HG03097 (cell line): ENCODE measurements around the gene SIGLEC11.
"Not testable (repeated sequence)": the region's sequence is repeated elsewhere in the genome, so short reads cannot be mapped to it uniquely, and the experiment has no call there.

Experiments used
- ATAC-seq: cut with Tn5 transposase; IDR thresholded peaks from one replicate; pipeline ENCODE4 v1.9.1; 2021; ENCODE audit not compliant: unreplicated experiment, low FRiP score

The SIGLEC11 gene

DNA sequence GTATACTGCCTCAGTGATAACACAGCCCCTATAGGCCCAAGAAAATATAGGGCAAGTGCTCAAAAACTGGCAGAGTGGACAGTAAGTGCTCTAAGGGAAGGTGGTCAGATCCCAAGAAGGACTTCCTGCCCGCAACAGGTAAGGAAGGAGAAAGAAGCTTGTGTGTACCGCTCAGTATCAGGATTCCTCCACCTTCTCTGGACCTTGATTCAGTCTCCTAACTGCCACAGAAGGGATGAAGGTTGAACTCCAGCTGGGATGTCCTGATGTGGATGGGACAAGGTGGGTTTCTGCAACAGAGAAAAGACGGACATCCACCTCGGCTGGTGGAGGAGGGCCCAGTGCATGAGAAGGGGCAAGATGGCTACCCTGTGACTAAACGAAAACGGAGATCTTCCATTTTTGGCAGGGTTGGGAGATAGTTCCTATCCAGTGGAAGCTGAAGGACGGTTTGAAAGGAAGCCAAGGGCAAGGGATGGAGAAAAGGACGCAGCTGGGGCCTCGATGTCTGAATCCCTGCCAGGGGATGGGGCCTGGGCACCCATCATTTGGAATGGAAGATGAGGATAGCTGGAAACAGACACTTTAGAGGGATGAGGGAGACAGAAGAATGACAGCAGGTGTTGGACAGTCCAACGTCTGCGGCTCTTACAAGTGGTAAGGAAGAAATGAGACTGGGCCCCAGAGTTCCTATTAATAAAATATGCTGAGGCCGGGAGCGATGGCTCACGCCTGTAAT lies 33.3 kb downstream of the SIGLEC11 start:
- no peak for ATAC-seq

DNA sequence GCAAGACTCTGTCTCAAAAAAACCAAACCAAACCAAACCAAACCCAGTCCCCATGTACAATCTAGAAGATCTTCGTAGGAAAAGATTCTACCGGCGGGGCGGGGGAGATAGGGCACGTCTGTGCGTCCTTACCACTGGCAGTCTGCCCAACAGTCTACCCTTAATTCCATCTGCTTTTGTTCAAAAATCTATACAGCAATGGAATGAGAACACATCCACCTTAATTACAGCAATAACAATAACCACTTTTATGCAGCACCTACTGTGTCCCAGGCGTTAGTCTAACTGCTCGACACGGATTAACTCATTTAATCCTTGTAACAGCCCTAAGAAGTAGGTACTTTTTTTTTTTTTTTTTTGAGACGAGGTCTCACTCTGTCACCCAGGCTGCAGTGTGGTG lies 34.5 kb downstream of the SIGLEC11 start:
- ATAC-seq, result no peak

DNA sequence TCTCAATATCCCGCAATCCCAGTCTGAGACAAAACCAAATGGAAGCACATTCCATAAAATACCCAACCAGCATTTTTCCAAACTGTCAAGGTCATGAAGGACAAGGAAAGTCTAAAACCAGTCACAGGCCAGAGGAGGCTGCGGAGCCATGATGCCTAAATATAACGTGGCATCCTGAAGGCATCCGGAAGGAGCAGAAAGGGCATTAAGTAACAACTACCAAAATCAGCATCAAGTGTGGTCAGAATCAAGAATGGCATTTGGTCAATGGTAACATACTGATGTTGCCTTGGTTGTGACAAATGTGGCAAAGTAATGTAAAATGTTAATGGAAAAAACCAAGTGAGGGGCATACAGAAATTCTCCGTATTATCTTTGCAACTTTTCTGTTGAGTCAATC lies 35.5 kb downstream of the SIGLEC11 start:
- ATAC-seq, result no peak

DNA sequence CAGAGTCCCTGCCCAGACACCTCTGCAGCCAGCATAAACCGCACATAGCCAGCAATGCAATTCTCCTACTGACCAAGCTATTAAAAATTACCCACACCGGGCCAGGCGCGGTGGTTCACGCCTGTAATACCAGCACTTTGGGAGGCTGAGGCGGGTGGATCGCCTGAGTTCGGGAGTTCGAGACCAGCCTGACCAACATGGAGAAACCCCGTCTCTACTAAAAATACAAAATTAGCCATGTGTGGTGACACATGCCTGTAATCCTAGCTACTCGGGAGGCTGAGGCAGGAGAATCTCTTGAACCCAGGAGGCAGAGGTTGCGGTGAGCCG lies 36.1 kb downstream of the SIGLEC11 start:
- ATAC-seq, result not testable (repeated sequence)

DNA sequence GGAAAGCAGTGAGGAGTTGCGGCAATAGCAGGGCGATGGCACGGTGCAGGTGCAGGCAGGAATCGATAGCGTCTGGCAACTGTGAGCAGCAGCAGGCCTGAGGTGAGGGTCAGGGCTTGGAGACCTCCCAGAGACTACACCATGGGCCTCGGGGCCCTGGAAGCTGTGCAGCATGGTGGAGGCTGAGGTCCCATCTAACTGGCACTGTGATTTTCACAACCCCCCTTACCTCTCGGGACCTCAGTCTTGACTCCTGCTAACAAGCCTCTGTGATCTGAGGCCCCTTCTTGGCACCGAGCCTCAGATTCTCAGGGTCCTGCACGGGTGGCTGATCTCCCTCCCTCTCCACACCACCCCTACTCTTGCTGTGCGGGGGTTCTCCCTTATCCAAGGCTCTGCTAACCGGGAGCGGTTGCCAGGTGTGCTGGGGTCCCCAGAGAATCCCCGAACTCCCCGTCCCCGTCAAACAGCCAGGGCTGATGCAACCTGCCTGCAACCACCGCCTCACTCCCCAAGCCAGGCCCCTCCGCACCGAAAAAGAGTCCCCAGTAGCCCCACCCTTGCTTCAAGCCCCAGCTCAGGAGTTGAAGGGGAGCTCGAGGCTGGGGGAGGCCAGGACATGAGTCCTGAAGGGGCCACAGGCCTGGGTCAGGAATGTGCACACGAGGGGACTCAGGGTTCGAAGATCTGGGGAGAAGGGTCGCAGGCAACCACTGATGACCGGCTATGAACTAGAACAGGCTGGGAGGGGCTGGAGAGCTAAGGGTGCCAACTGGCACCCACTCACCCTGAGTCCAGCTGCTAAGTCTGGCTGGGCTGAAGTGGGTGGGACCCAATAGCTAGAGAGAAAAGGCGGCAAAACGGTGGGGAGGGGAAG lies 36.7 kb downstream of the SIGLEC11 start:
- no peak for ATAC-seq

DNA sequence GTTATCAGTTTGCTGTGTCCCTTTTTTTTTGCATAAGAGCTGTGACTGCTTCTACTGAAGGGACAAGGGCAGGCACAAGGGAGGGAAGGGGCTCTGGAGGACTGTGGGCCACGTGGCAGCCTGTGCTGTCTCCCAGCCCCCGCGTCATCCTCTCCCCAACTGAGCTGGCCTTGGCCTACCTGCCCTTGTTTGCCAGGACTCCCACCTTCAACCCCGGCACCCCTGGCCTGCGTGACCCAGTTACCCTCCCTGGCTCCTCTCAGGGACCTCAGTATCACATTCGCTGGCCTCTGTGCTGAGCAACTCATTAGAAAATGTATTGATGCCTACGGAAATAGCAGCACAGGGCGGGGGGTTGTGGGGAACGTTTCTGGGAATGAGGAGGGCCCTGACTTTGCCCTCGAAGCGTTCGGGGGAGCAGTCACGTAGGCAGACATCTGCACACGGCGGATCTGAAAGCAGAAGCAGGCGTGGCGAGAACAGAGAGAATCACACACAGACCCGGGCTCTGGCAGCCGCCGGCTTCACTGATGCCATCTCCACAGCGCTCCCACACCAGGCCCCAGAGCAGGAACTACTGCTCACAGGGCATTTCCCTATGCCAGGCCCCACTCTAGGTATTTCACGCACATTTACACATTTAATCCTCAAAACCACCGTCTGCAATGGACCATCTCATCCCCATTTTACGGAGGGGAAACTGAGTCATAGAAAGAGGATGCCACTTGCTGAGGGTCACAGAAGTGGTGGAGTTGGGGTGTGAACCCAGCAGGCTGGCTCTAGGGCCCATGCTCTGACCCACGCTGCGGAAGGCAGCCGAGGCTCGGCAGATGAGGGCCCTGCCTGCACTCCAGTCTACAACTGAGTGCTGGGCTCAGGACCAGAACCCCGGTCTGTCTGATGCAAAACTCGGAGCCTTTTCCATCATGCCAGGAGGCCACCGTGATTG lies 37.6 kb downstream of the SIGLEC11 start:
- ATAC-seq, result no peak

DNA sequence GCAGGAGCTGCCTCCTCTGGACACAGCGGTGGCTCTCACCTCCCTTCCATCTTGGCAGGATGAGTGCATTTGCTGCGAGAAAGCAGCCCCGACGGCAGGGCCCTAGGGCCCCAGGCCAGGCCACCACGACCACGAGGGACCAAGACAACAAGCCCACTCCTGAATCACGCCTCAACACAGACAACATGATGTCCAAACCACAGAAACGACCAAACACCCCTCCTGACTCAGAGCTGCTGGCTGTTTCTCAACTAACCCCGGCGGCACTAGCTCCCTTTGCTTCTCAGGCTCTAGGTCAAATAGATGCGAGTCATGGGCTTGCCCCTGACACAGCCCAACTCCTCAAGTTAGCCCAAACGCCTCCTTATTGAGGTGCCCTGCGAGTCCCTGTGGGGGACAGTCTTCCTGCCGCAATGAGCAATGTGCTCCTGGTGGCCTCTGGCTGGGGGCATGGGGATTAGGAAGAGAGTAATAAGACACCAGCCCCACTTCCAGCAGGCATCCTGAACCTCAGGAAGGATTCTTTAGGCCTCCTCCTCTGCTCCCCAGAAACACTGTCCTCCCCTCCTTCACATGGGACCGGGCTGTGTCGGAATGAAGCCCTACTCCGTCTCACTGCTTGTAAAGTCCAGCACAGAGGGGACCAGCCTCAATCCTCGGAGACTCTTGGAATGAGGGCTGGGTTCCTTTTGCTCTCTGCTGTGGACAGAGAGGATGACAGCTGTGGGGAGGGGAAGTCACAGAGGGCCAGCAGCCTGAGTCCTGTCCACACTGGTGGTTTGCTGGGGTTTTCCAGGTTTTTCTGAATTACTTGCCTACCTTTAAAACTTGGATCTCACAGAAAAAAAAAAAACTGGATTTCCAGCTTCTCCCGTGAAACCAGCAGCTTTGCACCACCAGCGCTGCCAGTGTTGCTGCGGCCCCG lies 38.8 kb downstream of the SIGLEC11 start:
- no peak for ATAC-seq

DNA sequence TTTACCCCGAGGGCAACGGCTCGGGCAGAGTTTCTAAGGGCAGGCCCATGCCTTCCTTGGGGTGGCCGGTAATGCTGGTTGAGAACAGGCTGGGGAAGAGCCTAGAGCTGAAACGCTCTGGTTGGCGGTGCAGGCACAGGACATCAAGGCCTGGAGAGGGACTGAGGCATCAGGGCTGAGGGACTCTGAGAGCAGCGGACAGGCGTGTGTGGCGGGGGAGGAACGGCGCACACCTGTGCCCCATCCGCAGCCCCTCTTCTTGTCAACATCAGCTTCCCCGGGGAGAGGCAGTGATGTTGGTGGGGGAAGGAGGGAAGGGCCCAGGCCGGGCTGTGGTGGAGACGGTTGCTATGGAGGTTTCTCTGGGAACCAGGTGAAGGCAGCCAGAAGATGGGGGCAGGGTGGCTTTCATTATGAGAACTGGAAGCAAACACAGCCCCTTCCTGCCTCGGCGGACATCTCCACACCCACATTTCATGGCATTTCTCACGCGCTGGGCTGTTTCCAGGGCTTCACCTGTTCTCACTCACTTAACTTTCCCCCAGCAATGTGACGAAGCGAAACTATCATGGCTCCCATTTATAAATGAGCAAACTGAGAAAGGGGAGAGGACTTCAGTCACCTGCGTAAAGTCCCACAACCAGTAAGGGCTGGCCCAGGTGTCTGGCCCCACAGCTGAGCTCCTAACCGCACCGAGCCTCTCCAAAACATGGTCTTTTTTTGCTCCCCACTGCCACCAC lies 40.2 kb downstream of the SIGLEC11 start:
- ATAC-seq, result no peak

DNA sequence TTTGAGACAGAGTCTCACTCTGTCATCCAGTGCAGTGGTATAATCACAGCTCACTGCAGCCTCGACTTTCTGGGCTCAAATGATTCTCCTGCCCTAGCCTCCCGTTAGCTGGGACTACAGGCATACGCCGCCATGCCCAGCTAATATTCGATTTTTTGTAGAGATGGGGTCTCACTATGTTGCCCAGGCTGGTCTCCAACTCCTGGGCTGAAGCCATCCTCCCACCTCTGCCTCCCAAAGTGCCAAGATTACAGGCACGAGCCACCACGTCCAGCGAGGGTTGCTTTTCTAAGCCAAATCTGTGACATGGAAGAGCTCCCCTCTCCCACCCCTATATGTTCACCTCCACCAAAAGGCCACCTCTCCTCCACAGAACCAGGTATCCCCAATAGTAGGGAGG lies 42.9 kb downstream of the SIGLEC11 start:
- ATAC-seq, result no peak

DNA sequence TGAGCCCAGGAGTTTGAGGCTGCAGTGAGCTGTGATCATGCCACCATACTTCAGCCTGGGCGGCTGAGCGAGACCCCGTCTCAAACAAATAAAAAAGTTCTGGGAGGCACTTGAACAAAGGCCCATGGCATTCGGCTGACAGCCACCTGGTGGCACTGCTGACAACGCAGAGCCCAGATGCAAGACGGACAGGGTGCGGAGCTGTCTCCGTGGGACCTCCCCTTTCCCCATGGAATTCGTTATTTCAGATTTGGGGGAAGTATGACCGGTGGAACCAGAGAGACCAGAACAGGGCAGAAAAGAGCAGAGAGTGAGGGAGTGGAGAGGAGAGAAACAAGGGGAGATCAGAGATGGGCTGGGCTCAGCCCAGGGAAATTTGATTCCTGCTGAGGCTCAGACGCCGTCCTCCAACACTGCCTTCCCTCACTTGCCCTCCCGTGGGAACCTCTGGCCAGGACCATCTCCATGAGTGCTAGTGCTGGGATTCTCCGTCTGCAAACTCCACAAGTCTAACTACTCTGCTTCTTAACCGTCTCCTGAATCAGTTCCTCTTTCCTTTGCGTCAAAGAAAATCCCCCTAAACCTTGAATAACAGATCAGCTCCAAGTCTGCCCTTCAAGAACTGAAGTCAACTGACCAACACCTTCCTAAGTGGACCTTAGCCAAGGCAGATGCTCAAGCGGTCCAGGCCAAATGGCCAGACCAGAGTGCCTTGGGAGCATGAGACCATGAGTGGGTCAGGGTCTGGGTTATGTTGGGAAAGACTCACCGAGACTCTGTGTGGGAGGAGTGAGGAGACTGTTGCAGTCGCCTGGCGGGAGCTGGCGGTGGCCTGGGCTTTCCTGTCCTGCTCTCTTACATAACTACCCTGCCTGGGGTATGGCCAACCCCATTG lies 43.9 kb downstream of the SIGLEC11 start:
- no peak for ATAC-seq

DNA sequence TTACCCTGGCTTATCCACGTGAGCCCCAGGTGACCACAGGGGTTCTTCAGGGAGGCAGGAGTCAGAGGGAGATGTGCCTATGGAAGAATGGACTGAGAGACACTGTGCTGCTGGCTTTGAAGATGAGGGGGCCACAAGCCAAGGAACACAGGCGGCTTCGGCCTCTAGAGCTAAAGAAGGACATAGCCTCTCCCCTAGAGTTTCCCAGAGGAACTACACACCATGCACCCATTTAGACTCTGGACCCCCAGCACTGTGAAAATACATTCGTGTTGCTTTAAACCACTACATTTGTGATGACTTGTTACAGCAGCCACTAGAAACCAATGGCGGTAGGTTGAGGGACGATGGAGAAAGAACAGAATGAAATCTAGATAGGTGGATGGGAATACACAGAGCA lies 45.7 kb downstream of the SIGLEC11 start:
- no peak for ATAC-seq

DNA sequence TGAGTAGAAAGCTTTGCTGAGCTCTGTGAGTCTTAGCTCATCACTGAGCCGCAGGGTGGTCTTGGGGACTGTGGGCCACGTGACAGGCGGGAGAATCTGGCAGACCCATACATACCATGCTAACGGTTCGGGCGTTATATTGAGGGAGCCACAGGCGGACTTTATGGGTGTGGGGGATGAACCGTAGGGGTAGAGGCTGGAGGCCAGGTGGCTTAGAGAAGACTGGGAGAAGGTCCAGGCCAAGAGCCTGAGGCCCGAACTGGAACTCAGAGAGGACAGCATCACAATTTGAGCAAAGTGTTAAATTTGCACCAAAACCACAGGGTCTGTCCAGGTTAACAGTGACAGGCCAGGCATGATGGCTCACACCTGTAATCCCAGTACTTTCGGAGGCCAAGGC lies 47.3 kb downstream of the SIGLEC11 start:
- ATAC-seq, result no peak

DNA sequence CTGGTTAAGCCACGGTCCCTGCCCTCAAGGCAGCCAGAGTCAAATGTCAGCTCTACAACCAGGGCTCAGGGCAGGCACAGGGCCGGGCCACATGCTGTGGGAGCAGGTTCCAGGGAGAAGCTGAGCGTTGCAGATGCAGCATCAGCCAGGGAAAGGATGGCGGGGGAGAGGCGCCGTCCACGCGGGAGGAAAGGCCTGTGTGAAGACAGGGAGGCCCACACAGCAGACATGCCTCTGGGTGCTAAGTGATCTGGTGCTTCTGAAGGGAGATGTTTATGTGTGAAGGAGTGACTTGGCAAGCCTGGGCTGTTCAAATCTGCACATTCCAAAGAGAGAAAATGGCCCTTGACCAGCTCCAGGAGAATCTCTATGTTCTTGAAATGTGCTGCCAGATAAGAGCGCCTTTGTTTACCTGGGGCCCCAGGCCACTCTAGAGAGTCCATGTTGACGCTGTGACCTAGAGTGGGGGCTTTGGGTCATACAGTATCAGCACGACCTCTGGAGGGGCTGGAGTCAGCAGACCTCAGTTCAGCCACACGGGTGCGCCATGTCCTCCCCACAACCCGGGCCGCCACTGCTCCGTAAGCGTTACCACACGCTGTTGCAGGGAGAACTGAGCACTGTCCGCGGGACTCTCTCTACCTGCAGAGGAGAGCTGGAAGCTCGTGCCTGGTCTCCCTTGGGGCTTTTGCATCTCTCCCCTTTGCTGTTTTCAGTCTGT lies 47.8 kb downstream of the SIGLEC11 start:
- ATAC-seq, result no peak

DNA sequence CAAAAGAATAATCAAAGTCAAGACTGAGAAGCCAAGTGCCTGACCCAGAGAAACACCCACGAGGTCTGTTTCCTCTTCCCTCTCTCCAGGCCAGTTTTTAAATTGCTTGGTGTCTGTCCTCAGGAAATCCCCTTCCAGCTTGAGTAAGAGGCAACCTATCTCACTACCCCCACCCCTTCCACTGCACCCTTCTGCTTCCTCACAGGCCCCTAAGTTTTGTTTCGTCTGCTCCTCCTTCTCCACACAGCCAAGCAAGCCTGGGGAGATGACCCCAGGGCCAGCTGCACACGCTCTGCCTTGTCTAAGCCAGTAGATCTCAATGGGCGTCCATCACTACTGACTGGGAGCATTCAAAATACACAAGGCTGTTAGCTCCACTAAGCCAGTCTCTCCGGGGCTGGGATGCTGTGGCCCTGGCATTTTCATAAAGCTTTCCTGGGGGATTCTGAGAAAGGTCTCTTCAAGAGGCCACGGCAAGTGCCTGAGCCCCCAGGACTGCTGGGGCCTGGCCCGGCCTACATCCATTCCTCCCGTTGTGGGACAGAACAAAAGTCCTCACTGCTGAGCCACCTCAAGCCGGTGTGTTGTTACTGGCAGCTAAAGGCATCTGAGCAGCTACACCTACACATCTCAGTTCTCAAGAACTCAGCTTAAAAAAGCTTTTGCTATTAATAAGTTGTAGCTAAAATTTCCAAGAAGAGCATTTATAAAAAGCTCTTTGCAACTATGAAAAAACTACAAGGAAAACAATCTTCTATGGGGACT lies 49.4 kb downstream of the SIGLEC11 start:
- no peak for ATAC-seq

DNA sequence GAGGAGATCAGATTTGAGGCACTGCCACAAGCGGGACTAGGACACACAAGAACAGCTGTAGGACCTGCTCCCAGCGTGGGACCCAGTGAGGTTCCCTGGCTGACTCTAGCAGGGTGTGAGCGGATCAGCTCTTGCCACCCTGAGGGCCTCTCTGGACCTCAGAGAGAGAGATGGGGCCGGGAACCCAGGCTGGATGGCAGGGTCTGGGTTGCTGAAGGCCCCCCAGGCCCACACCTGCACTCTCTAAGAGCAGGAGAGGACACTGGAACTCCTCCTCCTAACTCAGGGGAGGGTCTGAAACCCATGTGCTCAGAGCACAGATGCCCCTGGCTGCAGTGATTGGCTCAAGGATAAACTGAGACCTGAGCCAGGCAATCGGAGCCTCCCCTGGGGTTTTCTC lies 50.8 kb downstream of the SIGLEC11 start:
- ATAC-seq, result no peak

DNA sequence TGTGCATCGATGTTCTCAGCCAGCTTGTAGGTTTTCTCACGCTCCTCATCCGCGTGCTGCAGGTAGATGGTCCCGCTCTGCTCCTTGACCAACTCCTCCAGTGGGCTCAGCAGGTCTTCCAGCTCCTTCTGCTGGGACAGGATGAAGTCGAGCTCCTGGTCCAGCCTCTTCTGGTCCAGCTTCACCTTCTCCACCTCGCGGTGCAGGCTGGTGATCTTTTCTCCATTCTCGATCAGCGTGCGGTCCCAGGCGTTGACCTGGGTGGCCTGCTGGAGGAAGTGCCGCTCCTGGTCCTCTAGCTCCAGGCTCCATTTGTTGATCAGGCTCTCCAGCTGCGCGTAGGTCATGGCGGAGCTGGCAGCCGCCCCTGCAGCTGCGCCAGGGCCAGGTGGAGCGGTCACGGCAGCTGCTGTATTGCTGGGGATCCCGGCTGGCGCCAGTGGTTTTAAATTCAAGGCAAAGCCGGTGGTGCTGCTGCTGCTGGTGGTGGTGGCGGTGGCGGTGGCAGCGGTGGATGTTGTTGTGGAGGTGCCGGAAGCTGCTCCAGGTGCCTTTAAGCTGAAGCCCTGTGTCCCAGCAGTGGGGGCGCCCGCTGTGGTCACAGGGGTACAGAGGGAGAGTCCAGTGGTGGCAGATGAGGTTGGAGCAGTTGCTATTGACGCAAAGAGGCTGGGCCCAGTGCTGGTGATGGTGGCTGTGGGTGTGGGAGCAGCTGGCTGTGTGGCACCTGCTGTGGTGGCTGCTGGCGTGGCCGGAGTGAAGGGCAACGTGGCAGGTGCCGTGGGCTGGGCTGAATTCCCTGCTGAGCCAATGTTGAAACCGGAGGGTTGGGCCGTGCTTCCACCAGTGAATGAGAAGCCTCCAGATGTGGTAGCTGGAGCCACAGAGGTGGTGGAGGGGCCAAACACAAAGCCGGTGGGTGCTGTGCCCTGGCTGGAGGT lies 52.2 kb downstream of the SIGLEC11 start:
- ATAC-seq, result no peak
